DMS79 (cell line): ENCODE data around the gene DIP2B.
"Not testable (repeated sequence)": the region's sequence is repeated elsewhere in the genome, so short reads cannot be mapped to it uniquely, and the experiment has no call there.

Experiments
- DNase-seq: peaks from one replicate; lab custom pipeline; 2025; lab: John Stamatoyannopoulos, UW

The DIP2B gene

DNA sequence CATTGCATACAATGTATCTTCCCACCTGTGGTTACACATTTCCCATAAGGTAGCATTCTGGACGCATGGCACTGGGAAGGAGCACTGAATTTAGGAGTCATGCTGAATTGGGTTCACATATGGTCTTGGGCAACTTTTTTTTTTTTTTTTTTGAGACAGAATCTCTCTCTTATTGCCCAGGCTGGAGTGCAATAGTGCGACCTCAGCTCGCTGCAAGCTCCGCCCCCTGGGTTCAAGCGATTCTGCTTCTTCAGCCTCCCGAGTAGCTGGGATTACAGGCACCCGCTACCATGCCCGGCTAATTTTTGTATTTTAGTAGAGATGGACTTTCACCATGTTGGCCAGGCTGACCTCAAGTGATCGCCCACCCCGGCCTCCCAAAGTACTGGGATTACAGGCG lies 13.3 kb downstream of the DIP2B start:
- DNase-seq = no peak

DNA sequence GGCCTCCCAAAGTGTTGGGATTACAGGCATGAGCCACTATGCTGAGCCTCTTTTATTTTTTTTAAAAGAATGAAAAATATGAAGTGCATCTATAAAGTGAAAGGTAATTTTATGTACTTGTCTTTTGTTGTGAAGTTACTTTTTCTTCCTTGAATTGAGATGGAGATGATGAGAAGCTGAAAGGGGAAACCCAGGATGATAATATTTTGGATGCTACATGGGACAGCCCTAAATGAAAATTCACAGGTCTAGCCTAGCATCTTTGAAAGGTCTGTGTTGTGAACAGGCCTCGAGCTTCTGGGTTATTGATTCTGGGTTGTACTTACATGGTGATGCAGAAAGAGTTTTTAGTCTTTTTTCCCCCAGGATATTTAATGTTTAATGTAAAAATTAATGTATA lies 14.6 kb downstream of the DIP2B start:
- no peak for DNase-seq

DNA sequence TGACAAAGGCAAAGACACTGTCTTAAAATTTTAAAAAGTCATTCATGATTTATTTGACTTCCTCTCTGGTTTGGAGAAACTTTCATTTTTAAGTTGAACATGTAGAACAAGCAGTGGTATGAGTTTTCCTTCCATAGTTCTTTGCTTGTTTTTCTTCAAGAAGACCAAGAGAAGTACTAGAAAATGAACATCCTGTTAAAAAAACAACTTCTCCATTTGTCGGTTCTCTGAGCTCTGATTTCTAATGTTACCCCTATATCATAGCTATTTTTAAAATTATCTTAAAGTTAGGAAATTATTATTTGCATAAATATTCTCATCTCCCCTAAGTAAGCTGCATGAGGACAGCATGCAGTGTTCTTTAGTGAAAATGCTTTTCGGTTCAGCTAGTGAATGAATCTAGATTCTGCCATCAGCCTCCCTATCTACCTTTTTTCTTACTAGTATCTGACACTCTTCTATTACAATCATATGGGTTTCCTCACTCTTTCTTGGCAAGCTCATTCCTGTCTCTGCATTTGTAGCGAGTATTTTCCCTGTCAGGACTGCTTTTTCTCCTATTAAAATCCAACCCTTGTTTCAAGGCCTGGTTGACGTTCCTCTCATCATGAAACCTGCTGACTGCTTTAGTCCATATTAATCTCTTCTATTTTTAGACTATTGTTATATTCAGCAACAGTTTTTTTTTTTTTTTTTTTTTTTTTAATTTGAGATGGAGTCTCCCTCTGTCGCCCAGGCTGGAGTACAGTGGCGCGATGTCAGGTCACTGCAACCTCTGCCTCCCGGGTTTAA lies 15.8 kb downstream of the DIP2B start:
- no peak for DNase-seq

DNA sequence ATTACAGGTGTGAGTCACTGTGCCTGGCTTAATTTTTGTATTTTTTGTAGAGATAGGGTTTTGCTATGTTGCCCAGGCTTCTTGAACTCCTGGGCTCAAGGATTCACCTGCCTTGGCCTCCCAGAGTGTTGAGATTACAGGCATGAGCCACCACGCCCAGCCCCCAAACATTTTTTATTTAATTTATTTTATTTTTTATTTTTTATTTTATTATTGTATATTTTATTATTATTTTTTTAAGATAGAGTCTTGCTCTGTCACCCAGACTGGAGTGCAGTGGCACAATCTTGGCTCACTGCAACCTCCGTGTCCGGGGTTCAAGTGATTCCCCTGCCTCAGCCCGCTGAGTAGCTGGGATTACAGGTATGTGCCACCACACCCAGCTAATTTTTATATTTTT lies 17.0 kb downstream of the DIP2B start:
- not testable (repeated sequence) for DNase-seq

DNA sequence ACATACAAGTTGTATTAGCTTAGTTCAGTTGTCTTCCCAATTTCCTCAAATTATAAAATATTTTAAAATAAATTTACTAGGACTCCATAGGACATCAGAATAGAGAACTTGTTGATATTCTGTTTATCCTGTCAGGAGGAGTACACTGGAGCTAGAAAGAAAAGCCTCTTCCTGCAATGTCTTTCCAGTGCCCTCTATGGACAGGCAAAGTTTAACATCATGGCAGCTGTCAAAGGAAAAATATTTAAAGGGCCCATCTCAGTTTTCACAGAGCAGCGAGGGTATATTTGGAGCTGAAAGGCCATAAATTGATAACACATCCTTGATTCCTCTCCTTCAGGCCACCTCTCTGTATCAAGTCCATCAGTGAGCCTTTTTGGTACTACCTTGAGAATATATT lies 19.0 kb downstream of the DIP2B start:
- no peak for DNase-seq

DNA sequence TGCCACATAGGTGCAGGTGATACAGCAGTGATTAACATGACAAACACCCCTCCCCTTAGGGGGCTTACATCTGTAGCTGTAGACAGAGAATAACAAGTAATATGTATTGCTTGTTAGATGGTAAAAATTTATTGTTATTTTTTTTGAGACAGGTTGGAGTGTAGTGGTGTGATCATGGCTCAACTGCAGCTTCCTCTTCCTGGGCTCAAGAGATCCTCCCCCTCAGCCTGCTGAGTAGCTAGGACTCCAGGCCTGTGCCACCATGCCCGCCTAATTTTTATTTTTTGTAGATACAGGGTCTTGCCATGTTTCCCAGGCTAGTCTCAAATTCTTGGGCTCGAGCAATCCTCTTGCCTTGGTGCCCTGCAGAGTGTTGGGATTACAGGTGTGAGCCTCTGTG lies 19.8 kb downstream of the DIP2B start:
- DNase-seq = no peak

DNA sequence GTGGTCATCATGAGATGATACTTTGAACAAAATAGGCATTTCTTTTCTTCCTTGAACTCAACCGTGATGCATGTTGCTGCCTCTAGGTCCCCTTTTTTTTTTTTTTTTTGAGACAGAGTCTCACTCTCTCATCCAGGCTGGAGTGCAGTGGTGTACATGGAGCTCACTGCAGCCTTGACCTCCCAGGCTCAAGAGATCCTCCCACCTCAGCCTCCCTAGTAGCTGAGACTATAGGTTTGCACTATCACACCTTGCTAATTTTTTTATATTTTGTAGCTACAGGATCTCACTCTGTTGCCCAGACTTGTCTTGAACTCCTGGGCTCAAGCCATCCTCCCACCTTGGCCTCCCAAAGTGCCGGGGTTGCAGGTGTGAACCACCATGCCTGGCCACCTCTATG lies 20.6 kb downstream of the DIP2B start:
- DNase-seq = no peak

DNA sequence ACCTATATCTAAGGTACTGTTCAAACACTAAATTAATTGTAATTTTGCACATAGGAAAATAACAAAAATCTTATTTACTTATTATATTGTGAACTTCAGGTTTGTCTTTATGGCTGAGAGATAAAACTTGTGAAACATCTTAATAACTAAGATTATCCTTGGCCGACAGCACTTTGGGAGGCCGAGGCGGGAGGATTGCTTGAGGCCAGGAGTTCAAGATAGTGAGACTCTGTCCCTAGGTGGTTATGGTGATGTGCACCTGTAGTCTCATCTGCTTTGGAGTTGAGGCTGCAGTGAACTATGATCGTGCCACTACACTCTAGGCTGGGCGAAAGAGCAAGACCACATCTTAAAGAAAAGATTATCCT lies 22.6 kb downstream of the DIP2B start:
- no peak for DNase-seq

DNA sequence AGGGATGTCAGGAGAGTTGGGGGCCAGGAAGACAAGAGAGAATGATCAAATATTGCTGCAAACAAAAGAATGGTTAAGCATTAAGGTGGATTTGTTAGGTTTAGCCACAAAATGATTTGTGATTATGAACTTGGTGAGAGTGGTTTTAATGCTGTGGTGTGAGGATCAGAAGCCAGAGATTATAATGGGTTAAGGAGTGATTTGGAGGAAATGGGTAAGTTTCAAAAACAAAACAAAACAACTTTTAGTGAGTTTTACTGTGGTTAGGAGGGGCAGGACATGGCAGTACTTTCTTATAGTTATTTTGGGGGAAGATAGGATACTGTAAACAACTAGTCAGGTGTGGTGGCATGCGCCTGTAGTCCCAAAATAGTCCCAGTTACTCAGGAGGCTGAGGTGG lies 24.0 kb downstream of the DIP2B start:
- DNase-seq = no peak

DNA sequence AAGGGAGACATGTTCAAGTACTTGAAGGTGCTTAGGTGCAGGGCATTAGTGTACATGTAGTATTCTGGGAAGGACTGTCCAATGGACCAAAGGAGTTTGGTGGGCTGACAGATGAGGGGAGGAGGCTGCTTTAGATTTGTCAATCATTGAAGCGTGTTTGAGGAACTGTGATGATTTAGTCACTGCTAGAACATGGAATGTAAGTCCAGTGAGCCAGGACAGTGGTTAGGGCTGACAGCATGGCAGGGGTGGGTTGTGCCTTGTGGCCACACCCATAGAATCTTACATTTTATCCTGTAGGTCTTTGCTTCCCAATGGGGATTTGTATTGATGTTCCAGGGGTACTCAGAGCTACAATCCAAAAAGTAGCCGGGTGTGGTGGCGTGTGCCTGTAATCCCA lies 24.6 kb downstream of the DIP2B start:
- no peak for DNase-seq

DNA sequence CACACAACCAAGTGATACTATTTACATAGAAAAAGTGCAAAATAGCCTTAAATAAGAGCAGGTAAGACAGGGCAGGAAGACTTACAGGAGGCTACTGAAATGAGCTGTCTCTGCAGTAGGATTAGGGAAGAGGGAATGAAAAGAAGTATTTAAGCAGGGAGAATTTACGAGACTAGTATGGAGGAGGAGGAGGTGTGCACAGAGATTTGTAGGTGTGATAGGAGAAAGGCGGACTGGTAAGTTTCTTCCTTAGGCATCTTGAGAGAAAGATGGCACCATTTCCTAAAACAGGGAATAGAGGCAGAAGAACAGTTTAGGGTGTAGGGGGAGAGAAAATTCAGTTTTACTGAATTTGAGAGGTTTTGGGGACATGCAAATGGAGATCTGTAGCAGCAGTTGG lies 25.7 kb downstream of the DIP2B start:
- DNase-seq = no peak

DNA sequence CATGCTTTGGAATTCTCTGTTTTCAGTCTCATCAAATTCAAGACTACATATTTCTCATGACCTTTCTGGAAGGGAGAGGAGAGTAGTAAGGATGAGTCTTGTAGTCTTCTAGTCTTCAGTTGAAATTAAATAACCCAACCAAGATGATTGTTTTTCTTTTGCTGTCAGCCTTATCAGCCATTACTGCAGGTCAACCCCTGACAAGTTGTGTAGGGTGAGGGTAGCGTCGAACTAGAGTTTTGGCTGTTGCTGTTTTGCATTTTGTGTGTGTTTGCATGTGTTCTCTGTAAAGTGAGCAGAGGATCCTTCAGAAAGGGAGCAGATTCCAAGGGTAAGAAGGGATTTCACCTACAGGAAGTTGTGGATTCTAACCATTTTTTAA lies 28.4 kb downstream of the DIP2B start:
- no peak for DNase-seq

DNA sequence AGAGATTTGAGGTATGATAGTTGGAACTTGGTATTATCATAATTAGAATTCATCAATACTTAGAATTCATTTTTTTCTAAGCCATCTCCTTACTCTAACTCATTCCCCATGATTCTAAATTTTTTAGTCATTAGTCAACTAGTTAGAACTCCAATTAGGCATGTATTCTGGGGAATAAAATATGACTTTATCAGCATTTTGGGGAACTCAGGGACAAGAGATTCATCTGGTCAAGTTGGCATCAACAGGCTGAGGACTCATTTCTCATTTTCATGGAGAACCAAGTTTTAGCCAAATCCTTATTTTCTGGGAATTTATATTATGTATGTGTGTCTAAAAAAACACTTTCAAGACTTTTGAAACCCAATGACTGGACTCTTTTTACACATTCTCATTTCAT lies 29.2 kb downstream of the DIP2B start:
- no peak for DNase-seq

DNA sequence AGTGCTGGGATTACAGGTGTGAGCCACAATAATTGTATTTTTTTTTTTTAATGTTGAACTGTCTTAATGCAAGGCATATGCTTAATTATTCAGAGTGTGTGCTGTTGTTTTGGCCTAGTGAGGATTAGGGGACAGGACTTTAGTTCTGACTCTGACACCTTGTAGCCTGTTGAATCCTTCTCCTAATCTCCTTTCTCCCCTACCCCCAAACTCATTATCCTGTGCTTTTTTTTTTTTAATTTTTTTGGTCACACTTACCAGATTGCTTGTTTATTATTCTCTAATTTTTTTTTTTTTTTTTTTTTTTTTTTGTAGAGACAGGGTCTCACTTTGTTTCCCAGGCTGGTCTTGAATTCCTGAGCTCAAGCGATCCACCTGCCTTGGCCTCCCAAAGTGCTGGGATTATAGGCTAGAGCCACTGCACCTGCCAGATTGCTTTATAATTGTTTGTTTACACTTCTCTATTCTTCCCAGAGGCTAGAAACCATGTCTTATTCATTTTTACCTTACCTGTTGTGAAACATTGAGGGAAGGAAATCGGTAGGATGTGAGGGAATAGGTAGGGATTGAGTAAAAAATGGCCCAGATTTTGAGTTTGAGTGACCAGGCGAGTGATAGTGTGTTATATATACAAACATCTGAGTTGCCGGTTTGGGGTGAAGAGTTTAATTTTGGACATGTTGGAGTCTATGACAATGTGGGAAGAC lies 32.2 kb downstream of the DIP2B start:
- no peak for DNase-seq

DNA sequence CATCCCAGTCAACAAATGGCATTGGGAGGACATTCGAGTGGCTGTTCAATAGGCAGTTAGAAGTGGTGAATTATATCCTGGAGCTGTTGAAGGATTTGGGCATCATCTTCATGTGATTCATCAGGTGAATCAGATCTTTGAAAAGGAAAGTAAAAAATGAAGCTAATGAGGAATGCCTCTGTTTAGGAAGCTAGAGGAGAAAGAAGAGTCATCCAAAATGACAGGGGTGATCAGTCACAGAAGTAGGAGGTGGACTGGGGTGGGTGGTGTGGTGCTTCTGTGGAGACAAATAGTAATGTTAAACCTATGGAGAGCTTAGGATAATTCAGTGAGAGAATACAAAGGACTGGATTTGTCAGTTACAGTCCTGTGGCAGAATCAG lies 32.7 kb downstream of the DIP2B start:
- no peak for DNase-seq

DNA sequence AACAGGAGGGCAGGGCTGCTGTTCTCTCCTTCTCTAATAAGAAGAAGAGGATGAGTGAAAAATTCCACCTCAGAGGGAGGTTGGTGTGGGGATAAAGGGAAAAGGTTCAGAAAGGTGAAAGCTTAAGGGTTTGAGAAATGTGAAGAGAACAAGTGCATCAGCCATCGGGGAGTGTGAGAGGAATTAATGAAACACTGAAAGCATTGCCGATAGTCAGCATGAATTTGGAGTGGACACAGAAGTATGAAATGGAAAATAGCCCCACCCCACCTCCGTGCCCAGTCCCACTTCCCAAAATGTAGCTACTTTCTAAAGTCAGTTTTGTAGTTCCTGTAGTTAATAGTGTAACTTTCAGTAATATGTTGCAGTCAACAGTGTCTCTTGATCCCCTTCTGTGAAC lies 33.4 kb downstream of the DIP2B start:
- DNase-seq = no peak

DNA sequence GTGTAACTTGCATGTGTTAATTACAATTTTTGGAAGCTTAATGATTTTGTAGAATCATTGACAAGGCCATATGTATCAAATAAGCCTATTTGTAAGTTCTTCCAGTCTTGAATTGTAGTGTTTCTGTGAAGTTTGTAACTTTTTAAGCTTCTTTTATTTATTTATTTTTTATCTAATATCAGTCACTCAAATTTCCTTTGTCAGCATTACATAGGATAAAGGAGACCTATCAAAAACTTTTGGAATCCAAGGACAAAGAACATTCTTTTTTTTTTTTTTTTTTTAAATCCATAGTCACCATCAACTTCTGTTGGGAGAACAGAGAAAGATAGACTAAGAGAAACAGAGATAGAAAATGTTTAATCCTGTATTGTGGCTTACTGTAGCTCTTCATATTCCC lies 36.4 kb downstream of the DIP2B start:
- DNase-seq = no peak

DNA sequence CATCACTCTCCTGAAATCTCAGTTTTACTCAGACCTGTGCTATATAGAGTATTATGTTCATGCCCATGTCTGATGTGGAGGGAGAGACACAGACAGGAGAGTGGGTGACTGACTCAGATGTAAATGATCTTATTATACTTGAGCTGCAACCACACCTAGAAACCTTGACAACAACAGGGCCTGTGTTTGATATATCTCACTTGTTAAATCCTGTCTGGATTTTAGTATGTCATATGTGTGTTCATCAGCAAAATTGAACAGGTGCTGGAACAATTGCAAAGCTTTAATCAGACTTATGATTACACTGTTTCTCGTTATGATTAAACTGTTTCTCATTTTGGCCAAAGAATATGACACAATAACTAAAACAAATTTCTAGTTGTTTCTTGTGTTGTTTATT lies 37.7 kb downstream of the DIP2B start:
- no peak for DNase-seq

DNA sequence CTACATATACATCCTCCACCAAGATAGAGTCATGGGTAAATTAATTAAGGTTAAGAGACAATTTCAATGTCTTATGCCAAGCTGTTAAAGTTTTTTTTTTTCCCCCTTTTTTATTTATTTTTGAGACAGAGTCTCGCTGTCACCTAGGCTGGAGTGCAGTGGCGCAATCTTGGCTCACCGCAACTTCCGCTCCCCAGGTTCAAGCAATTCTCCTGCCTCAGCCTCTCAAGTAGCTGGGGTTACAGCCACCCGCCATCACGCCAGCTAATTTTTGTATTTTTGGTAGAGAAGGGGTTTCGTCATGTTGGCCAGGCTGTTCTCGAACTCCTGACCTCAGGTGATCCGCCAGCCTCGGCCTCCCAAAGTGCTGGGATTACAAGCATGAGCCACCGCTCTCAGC lies 38.4 kb downstream of the DIP2B start:
- DNase-seq = not testable (repeated sequence)

DNA sequence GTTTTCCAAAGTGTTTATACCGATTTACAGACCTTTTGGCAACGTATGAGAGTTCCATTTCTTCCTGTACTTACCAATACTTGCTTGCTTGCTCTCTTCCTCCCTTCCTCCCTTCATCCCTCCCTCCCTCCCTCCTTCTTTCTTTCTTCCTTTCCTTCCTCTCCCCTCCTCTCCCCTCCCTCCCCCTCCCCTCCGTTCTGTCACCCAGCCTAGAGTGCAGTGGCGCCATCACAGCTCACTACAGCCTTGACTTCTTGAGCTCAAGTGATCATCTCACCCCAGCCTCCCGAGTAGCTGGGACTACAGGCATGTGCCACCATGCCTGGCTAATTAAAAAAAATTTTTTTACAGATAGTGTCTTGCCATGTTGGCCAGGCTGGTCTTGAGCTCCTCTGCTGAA lies 40.4 kb downstream of the DIP2B start:
- no peak for DNase-seq

DNA sequence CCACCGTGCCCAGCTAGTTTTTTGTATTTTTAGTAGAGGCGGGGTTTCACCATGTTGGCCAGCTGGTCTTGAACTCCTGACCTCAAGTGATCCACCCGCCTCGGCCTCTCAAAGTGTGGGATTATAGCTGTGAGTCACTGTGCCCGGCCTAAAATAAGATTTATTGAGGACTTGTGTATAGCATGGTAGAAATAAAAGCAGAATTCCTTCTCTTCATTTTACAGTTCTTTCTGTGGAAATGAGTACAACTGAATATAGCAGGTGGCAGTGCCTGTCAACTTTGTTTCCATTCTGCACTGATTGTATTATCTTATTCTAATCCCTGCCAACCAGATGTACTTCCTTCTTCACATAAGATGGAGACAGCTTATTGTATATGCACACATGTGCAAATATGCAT lies 41.0 kb downstream of the DIP2B start:
- DNase-seq = no peak

DNA sequence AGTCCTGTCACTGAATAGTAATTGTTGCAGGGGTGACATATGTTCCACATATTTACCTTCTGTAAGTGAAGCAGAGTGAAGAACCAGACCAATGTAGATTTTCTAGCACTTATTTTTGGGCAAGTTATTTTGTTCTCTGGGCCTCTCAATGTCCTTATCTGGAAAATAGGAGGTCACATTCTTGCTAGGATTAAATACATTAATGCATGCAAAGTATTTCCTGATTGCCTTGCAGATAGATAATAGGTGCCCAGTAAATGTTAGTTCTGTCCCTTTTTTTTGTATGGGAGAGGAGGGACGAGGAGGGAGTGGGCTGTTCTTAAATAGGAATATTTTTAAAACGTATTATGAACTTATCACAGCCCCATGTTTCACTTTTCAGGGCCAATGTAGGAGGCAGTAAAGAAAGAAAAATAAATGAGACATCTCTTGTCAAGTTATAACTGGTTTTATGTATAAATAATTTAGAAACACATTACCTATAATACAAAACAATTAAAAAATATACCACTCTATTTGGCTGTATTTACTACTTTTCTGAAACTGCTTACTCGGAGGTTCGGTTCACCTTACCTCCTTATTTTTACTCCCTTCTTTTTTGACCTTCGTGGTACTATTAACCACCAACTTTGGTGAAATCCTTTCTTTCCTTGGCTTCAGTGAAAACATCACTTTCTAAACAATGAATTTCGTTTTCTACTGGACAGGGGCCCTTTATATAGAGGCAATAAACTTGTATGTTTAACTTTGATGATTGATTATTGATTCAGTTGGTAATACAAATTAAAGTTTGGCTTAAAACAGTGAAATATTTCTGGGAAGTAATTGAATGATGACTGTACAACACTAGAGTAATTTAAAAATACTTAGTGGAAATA lies 41.9 kb downstream of the DIP2B start:
- DNase-seq = no peak

DNA sequence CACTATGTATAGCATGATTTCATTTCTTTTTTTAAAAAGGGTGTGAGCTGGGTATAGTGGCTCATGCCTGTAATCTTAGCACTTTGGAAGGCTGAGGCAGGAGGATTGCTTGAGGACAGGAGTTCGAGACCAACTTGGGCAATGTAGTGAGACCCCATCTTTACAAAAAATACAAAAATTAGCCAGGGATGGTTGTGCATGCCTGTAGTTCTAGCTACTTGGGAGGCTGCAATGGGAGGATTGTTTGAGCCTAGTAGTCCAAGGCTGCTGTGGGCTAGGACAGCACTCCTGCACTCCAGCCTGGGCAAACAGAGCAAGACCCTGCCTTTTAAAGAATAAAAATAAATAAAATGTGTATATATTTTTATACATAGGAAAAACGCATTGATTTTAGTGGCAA lies 43.0 kb downstream of the DIP2B start:
- no peak for DNase-seq
